GDM1 (cell line): ENCODE results near the gene B3GLCT.
"Not testable (repeated sequence)": the region's sequence is repeated elsewhere in the genome, so short reads cannot be mapped to it uniquely, and the experiment has no call there.

Experiments used
- DNase-seq: peaks from one replicate; lab custom pipeline; 2025; lab: John Stamatoyannopoulos, UW

Gene B3GLCT

DNA sequence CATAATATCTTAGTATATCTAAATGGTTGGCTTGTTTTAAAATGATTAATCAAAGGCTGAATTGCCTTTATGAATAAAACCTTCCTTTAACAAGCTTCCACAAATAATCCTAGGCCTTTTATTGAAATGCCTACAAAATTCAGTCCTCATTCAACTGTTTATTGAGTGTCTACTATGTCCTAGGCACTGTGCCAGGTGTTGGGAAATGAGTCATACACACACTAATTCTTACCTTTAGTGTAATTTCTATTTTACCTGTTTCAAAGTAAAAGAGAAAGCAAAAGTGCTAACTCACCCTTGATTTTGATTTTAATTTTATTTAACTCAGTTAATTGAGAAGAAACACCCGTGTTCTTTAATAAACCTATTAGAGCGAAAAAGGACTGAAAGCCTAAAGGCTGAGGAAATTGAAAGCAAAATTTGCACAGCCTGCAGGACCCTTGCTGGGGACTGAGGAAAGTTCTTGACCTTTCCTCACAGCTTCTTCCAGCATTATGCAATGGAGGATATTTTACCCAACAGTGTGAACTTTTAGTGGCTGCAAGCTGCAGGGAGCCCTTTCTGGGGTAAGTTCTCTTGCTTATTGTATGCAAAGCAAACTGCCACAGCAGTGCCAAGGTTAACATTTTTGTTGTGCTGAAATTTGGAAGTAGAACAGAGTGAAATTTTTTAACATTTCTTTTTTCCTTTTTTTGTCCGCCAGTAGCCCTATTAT is 83.1 kb downstream of the B3GLCT start:
- no peak for DNase-seq

DNA sequence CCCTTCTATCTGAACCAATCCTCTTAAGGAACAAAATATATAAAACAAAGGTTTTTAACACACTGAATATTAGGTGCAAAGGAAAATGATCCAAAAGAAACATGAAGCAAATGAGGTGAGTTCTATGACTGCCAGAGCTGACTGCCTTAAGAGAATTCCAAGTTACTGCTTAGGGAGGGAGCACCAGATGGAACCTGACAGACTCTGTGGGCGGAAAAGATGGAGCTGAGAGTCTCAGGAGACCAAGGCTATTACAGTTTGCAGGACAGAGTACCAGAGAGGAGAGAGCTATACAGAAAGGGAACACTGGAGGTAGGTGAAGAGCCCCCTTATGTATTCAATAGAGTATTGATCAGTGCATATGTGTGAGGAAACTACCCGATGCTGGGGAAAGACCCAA is 87.2 kb downstream of the B3GLCT start:
- DNase-seq: no peak

GRCh38 chr13:31301119-31301518 is 101.3 kb downstream of the B3GLCT start:
- DNase-seq: no peak

- no peak for DNase-seq
These were observed 110.6 kb downstream of the B3GLCT start for GRCh38 chr13:31310356-31310755.

DNA sequence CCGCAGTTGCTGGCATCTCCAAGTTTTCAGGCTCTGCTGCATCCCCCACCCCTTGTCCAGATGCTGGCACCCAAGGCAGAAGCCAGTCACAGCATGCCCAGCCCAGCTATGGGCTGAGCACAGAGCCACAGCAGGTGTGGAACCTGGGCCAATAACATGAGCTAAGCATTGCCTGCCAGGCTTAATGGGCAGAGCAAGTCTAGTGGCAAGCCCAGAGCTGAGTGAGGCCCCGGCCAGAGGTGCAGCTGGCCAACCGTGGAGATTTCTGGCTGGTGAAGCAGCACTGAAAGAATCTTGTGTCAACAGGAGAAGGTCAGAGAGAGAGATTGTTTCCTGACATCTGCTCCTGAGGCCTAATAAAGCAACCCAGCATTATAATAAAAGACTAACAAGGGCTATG is 111.0 kb downstream of the B3GLCT start:
- no peak for DNase-seq

DNA sequence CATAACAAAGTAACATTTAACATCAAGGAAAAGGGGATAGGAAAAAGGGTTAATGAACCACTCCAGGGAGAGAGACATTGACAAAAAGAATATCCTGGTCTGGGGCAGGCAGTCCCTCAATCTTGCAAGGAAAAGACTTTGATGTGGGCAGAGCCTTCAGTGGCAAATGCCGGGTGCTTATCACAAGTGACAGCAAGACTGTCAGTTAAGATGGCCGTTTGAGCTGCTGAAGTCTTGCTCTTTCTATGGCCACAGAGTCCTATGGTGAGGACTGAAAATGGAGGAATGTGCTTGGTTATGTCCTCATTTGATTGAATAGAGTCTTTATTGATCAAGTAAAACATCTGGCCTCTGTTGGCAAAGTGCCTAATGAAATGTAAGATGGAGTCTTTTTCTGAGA is 112.1 kb downstream of the B3GLCT start:
- no peak for DNase-seq

DNA sequence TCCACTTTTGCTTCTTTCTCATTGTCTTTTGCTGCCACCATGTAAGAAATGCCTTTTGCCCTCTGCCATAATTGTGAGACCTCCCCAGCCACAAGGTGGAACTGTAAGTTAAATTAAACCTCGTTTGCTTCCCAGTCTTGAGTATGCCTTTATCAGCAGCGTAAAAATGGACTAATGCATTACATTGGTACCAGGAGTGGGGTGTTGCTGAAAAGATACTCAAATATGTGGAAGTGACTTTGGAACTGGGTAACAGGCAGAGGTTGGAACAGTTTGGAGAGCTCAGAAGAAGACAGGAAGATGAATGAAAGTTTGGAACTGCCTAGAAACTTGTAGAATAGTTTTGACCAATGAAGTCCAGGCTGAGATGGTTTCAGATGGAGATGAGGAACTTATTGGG is 115.2 kb downstream of the B3GLCT start:
- no peak for DNase-seq

DNA sequence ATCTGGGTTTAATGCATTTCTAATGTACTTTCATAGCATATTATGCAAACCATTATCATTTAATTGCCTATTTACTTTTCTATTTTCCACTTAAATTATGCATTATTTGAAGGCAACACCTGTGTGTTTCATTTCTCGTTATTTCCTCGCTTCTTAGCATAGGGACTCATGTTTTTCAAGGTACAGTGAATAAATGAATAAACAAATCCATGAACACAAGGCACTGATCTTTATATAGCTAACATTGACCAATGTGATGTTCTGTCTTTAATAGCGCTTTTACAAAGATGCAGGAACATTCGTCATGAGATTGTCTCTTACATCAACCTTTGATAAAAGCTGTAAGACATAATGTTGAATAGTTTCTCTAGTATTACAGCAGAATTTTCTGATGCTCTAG is 121.2 kb downstream of the B3GLCT start:
- DNase-seq: no peak

DNA sequence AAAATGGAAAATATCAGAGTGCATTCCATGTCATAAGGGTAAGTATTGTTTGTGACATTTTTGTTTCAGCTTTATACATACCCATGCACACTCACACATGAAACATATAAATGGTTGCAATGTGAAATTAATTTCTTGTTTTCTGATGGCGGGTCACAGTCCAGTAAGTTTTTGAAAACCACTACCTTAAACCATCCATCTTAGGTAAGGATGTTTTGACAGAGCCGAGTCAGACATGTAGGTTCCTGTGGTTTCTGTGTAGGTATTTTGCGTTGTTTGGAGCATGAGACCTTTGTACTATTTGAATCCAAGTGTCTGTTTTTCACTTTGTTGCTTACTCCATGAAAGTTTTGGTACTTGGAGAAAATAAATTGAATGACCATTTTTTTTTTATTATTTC is 121.7 kb downstream of the B3GLCT start:
- no peak for DNase-seq

GRCh38 chr13:31322026-31322425 is 122.3 kb downstream of the B3GLCT start:
- no peak for DNase-seq

- DNase-seq: no peak
These were observed 123.1 kb downstream of the B3GLCT start for GRCh38 chr13:31322702-31323405.

- no peak for DNase-seq
These were observed 127.5 kb downstream of the B3GLCT start for GRCh38 chr13:31327182-31327860.

DNA sequence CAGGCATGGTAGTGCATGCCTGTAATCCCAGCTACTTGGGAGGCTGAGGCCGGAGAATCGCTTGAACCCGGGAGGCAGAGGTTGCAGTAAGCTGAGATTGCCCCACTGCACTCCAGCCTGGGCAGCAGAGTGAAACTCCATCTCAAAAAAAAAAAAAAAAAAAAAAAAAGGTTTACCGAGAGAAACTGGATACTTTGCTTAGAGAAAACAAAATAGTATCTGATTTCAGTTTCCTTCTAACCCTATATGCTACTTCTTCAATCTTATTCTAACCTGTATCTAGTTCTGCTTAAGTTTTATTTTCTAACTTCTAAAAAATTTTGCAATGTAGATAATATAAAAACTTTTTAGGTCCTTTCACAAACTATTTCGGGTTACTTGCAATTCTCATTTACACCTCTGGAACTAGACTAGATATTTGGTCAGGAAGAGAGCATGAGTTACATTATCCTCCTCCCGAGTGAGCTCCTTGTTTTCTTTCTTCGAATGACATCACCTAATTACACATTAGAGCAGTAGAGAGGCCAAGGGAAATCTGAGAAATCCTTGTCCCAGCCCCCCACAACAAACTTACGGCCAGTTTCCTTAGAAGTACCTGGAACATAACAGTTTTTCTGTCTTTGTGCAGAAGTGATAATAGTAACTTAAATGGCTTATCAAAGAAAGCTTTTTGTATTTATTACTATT is 128.9 kb downstream of the B3GLCT start:
- no peak for DNase-seq

GRCh38 chr13:31330236-31330635 is 130.5 kb downstream of the B3GLCT start:
- DNase-seq: no peak

DNA sequence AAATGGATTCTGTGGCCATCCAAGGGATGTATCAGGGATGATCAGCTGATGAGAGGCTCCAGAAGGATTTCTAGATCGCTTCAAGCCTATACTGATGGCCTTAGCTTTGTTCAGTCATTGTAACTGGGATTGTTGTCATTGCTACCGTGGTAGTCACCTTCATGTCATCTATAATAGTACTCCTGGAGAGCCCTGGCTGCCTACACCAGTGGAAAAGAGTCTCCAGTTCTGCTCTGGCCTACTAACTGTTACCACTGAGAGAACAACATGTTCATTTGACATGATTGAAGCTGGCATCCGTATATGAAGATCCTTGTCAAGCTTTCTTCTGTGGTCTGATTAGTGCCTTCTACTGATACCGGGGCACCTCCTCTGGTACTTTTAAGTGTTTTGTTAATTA is 131.3 kb downstream of the B3GLCT start:
- no peak for DNase-seq

DNA sequence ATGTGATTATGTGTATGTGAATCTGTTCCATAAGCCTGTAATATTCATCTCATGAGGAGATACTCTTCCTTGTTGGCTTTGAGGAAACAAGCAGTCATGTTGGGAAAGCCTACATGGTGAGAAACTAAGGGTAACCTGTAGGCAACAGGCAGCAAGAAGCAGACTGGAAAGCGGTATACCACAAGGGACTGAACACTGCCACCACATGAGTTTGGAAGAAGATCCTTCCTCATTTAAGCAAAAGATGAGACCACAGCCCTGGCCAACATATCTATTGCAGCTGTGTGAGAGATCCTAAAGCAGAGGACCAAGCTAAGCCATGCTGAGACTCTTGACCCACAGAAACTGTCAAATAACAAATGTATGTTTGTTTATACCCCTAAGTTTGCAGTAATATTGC is 134.8 kb downstream of the B3GLCT start:
- DNase-seq: no peak

GRCh38 chr13:31334994-31335557 is 135.3 kb downstream of the B3GLCT start:
- DNase-seq: no peak

- not testable (repeated sequence) for DNase-seq
These were observed 139.8 kb downstream of the B3GLCT start for GRCh38 chr13:31339616-31340015.

DNA sequence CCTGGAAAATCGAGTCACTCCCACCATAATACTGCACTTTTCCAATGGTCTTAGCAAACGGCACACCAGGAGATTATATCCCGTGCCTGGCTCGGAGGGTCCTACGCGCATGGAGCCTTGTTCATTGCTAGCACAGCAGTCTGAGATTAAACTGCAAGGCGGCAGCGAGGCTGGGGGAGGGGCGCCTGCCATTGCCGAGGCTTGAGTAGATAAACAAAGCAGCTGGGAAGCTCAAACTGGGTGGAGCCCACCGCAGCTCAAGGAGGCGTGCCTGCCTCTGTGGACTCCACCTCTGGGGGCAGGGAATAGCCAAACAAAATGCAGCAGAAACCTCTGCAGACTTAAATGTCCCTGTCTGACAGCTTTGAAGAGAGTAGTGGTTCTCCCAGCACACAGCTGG is 141.1 kb downstream of the B3GLCT start:
- not testable (repeated sequence) for DNase-seq

- DNase-seq: no peak
These were observed 147.1 kb downstream of the B3GLCT start for GRCh38 chr13:31346891-31347290.

DNA sequence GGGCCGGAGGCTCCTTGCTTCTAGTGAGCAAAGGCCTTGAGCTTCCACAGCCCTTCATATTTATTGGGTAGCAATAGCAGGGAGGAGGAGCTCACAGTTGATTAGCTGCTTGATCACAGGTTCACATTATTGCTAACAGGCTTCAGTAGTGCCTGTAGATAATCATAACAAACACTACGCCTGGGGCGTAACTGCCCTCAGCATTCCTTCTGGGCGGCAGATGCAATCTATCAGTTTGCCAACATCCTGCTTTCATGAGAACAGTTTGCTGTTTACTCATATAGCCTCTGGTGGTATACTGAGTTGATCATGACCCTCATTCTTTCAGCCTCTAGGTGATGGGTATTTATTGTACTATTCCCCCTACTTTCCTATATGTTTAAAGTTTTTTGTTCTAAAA is 149.4 kb downstream of the B3GLCT start:
- DNase-seq: no peak

- DNase-seq: no peak
These were observed 150.8 kb downstream of the B3GLCT start for GRCh38 chr13:31350560-31350959.
